Lower leg skin (tissue), 3 donors: Measurements from ENCODE around the gene UBL5.

Experiments used
- CTCF ChIP-seq, 3 donors: fragments of 450-650 bp; IDR thresholded peaks; one replicate each; pipeline ENCODE4 v1.5.1; 2016; ENCODE audit warnings: antibody characterized with exemption in 3 of 3, mild to moderate bottlenecking in 3 of 3, moderate library complexity in 2 of 3
- POLR2A ChIP-seq, 2 donors: fragments of 450-650 bp; IDR thresholded peaks; one replicate each; pipeline ENCODE4 v1.6.1; 2016 to 2017; ENCODE audit warnings: antibody characterized with exemption in 2 of 2, mild to moderate bottlenecking in 1 of 2, moderate library complexity in 1 of 2

- TF ChIP-seq POLR2A (IDR thresholded peaks at IDR 0.05) (no peak), CTCF (IDR thresholded peaks at IDR 0.05) (no peak)
These were observed 26.6 kb downstream of the UBL5 start for GRCh38 chr19:9854282-9854846.
